Measurements from ENCODE around the gene SAMHD1.
"Not testable (repeated sequence)": the region's sequence is repeated elsewhere in the genome, so short reads cannot be mapped to it uniquely, and the experiment has no call there.

SAMHD1 gene

DNA sequence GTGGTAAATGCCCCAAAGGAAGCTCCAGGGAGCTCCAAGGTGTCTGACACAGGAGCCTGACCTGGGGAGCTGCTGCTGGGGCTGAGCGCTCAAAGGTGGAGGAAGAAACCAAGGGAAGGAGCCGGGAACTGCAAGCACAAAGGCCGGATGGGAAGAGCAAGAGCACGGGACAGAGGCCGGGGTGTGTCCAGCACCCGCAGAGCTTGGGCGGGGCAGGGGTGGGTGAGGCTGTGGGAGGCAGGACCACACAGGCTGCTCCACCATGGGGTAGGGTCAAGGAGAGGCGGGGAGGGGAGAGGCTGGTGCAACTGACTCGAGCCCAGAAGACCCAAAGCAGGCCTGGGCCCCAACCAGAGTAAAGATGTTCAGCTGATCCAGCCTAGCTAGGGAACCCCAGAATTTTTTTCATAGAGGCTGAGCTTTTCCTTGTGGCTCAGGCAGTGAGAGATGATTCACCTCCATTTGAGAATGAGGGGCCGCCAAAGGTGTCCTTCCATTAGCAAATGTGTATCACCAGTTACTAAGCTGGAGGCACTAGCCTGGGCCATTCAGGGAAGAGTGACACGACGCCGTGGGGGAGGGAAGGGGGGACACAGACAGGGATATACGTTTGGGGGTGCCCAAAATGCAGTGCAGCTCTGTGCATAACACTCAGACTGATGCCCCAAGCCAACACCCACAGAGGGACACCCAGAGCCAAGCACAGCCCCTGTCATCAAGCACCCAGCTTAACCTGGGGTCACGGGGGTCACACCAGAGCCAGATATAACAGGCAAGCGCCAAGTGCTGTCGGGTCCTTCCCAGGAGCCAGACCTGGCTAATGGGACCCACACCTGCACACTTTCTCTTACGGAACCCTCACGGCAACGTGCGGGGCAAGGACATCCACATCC is 96.9 kb downstream of the SAMHD1 start:
- no peak for DNase-seq (ENCODE audit: low read depth in 3 of 3)

- DNase-seq (ENCODE audit: low read depth in 3 of 3) = no peak
These were observed 99.3 kb downstream of the SAMHD1 start for GRCh38 chr20:36852187-36852586.

GRCh38 chr20:36851490-36851889 is 100.0 kb downstream of the SAMHD1 start:
- DNase-seq (ENCODE audit: low read depth in 3 of 3) = no peak

GRCh38 chr20:36850759-36851158 is 100.7 kb downstream of the SAMHD1 start:
- no peak for DNase-seq (ENCODE audit: low read depth in 3 of 3)

DNA sequence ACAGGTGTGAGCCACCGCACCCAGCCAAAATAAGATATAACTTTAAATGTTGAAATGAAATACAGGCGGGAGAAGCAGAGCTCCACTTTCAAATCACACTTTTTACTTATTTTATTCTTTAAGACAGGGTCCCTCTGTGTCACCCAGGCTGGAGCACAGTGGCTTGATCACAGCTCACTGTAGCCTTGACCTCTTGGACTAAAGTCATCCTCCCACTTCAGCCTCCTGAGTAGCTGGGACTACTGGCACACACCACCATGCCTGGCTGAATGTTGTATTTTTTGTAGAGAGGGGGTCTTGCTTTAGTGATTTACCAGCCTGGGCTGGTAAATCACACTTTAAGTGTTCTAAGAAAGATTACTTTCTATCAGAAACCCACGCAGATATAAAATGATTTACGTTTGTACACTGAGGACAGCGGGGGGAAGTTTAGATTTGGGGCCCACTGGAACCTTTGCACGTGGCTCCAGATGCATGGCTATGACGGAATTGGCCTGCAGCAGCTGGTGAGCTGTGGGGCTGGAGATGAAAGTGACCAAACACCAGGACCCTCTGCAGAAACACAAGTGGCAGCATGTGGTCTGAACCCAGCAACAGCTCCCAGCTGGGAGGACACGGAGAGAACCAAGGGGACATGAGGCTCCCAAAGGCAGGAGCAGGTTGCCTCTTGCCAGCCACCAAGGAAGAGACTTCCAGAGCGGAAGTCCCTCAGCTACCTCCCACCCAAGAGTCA is 102.0 kb downstream of the SAMHD1 start:
- no peak for DNase-seq (ENCODE audit: low read depth in 3 of 3)

GRCh38 chr20:36848677-36849076 is 102.8 kb downstream of the SAMHD1 start:
- no peak for DNase-seq (ENCODE audit: low read depth in 3 of 3)

- DNase-seq (ENCODE audit: low read depth in 3 of 3) = no peak
These were observed 103.3 kb downstream of the SAMHD1 start for GRCh38 chr20:36848078-36848660.

- no peak for DNase-seq (ENCODE audit: low read depth in 3 of 3)
These were observed 103.8 kb downstream of the SAMHD1 start for GRCh38 chr20:36847710-36848040.

- DNase-seq (ENCODE audit: low read depth in 3 of 3) = no peak
These were observed 104.3 kb downstream of the SAMHD1 start for GRCh38 chr20:36847009-36847709.

GRCh38 chr20:36845288-36845971 is 106.1 kb downstream of the SAMHD1 start:
- DNase-seq (ENCODE audit: low read depth in 3 of 3) = no peak

DNA sequence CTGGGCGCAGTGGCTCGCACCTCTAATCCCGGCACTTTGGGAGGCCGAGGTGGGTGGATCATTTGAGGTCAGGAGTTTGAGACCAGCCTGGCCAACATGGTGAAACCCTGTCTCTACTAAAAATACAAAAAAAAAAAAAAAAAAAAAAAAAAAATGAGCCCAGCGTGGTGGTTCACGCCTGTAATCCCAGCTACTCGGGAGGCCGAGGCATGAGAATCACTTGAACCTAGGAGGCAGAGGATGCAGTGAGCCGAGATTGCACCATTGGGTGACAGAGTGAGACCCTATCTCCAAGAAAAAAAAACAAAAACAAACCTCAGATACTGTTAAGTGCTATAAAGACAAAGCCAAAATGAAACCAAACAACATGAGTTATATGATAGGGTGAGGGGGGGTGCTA is 110.5 kb downstream of the SAMHD1 start:
- not testable (repeated sequence) for DNase-seq (ENCODE audit: low read depth in 3 of 3)
